Measurements from ENCODE around the gene AGPAT1. TPM values are rescaled to one million over a fixed set of nuclear protein-coding genes. Genes with fewer than 3 reads are reported as not detected.

AGPAT1 gene
- total and polyA plus RNA-seq, 2 of the 13 experiments (the other 11 are each of a cell fraction or from before 2014, with no cell fraction given): 51.3 to 139 TPM

DNA sequence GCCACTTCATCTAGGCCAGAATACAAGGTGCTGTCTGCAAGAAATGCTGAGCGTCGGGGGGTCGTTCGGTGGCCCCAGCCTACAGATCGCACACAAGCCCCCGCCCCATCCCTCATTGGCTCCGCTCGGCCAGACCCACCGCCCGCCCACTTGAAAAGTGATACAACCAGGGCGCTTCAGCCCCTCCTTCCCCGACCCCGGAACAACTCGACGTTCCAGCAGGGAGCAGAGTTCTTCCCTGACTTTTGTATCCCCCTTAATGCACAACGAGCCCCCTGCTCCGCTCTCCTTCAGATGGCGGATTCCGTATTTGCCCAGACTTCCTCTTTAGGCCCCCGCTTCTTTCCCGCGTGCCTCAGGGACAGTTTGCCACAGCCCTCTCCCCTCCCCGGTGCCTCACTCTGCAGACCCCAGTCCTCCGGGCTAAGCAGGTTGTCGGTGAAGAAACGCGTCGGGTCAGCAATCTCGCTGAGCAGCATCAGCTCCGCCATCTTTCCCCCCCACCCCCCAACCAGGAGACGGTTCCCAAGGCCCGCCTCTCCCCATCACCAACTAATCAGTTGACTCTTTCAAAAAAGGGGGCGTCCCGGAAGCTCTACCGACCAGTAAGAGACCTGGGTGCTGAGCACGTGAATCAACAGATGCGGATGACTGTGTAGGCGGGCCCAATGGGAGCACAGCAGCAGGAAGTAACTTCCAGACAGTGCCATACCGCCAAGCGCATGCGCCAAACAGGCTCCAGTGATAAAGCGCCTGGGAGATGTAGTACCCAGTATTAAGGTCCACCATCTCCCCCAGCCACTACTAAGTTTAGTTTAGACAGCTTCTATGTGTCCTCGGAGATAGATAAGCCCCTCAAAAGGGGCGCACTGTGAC lies 47.9 kb downstream of the AGPAT1 start, which contains the start of gene ATF6B:
Gene ATF6B, minus strand, starts transcription at position 530 of the 876 bp plus-strand sequence. Its CDS starts 39 bp downstream, at position 491.
- Histone ChIP-seq H3K4me1 (ENCODE audit: insufficient read depth, low read length) (peaks cover 33% of the 10 kb centered on the region), H3K27ac (ENCODE audit: extremely low read length, insufficient read depth, low read length) (peak within 1 kb of the TSS; percentile 81), H2AFZ (ENCODE audit: low read length) (no peak within 1 kb of the TSS), H3K79me2 (ENCODE audit: insufficient read depth, low read length) (peaks cover 25% of the 10 kb centered on the region), H3K9me3 (ENCODE audit: low read length) (no peaks in the 10 kb centered on the region), H3K27me3 (ENCODE audit: control insufficient read depth in 1 of 2, insufficient read depth in 2 of 2, low read length in 2 of 2) (no peaks in the 10 kb centered on the region; a peak in 2 of 5 replicates), H3K36me3 (replicated peaks in 1 of 2; ENCODE audit: control insufficient read depth in 1 of 2, insufficient read depth in 2 of 2, low read length in 2 of 2) (peaks cover 0 to 22% of the 10 kb centered on the region in 2 experiments; a peak in 3 of 5 replicates), H3K4me2 (ENCODE audit: low read depth, low read length) (peak within 1 kb of the TSS; percentile 93), H3K4me3 (replicated peaks in 1 of 3; ENCODE audit: insufficient read depth in 1 of 3, low read depth in 2 of 3, low read length in 3 of 3) (peak within 1 kb of the TSS; percentile 95 to 100 (median 99)), H3K9ac (ENCODE audit: insufficient read depth, low read depth, low read length) (peak within 1 kb of the TSS; percentile 86), H4K20me1 (ENCODE audit: insufficient read depth, low read length) (no peaks in the 10 kb centered on the region)
- in situ Hi-C loops (cut with HindIII; ENCODE audit: extremely low pct_ligation_motif_present, low pct_unique_long_range_greater_than_20kb): no loop called here
- under 1% methylated on average over 26 of the region's 44 CpGs for WGBS (ENCODE audit: low lambda C conversion rate)
- DNase-seq (ENCODE audit: low spot score): peak; percentile 100
- peak; percentile 93 for ATAC-seq
- TSS peak; percentile 46 for BruUV-seq (replicated peaks)
- FAIRE-seq: peak; percentile 94
- POLR2A ChIA-PET: interaction anchor here (0.5 to 4.4 kb wide), 30 partner anchors 8 to 844 kb away, joined by 3 to 35 read pairs (median 4); partner anchors contain the start of genes AGPAT1, CFB, HSPA1B and LSM2
- CTCF ChIA-PET (ENCODE audit: low intra/inter-chr PET ratio, low total read pairs): interaction anchor here (0.8 kb wide), 1 partner anchor 26 kb away, joined by 4 read pairs; the partner anchor contains the start of gene PPT2
- intact Hi-C loops (cut with micrococcal nuclease; ENCODE audit: unreplicated experiment): loop anchor here (1.0 kb wide), 1 partner anchor 50 kb away; the partner anchor contains the start of gene RNF5
- TF ChIP-seq ELF3 (CRISPR knock-in tag; IDR thresholded peaks at IDR 0.05) (peak; percentile 82), ZNF20 (CRISPR knock-in tag; IDR thresholded peaks at IDR 0.05) (no peak), THAP11 (CRISPR knock-in tag; IDR thresholded peaks at IDR 0.05) (peak; percentile 95), ZNF713 (CRISPR knock-in tag; IDR thresholded peaks at IDR 0.05) (no peak), MED1 (CRISPR knock-in tag; IDR thresholded peaks at IDR 0.05) (no peak), GTF2F1 (IDR thresholded peaks at IDR 0.05; ENCODE audit: low read length) (no peak), ZNF138 (CRISPR knock-in tag; IDR thresholded peaks at IDR 0.05; ENCODE audit: low read depth) (0 out of 2 replicates have a peak, but pooled peaks have one; percentile 55)
- TF ChIP-seq, protein P1, sequence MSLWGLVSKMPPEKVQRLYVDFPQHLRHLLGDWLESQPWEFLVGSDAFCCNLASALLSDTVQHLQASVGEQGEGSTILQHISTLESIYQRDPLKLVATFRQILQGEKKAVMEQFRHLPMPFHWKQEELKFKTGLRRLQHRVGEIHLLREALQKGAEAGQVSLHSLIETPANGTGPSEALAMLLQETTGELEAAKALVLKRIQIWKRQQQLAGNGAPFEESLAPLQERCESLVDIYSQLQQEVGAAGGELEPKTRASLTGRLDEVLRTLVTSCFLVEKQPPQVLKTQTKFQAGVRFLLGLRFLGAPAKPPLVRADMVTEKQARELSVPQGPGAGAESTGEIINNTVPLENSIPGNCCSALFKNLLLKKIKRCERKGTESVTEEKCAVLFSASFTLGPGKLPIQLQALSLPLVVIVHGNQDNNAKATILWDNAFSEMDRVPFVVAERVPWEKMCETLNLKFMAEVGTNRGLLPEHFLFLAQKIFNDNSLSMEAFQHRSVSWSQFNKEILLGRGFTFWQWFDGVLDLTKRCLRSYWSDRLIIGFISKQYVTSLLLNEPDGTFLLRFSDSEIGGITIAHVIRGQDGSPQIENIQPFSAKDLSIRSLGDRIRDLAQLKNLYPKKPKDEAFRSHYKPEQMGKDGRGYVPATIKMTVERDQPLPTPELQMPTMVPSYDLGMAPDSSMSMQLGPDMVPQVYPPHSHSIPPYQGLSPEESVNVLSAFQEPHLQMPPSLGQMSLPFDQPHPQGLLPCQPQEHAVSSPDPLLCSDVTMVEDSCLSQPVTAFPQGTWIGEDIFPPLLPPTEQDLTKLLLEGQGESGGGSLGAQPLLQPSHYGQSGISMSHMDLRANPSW (CRISPR knock-in tag; IDR thresholded peaks at IDR 0.05; ENCODE audit: borderline replicate concordance): no peak
- TF ChIP-seq, protein P2, sequence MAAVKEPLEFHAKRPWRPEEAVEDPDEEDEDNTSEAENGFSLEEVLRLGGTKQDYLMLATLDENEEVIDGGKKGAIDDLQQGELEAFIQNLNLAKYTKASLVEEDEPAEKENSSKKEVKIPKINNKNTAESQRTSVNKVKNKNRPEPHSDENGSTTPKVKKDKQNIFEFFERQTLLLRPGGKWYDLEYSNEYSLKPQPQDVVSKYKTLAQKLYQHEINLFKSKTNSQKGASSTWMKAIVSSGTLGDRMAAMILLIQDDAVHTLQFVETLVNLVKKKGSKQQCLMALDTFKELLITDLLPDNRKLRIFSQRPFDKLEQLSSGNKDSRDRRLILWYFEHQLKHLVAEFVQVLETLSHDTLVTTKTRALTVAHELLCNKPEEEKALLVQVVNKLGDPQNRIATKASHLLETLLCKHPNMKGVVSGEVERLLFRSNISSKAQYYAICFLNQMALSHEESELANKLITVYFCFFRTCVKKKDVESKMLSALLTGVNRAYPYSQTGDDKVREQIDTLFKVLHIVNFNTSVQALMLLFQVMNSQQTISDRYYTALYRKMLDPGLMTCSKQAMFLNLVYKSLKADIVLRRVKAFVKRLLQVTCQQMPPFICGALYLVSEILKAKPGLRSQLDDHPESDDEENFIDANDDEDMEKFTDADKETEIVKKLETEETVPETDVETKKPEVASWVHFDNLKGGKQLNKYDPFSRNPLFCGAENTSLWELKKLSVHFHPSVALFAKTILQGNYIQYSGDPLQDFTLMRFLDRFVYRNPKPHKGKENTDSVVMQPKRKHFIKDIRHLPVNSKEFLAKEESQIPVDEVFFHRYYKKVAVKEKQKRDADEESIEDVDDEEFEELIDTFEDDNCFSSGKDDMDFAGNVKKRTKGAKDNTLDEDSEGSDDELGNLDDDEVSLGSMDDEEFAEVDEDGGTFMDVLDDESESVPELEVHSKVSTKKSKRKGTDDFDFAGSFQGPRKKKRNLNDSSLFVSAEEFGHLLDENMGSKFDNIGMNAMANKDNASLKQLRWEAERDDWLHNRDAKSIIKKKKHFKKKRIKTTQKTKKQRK (IDR thresholded peaks at IDR 0.05; ENCODE audit: low read length): peak; percentile 45; the same call in 1 of the 2 replicates
- TF ChIP-seq, protein P3, sequence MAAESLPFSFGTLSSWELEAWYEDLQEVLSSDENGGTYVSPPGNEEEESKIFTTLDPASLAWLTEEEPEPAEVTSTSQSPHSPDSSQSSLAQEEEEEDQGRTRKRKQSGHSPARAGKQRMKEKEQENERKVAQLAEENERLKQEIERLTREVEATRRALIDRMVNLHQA (CRISPR knock-in tag; IDR thresholded peaks at IDR 0.05): no peak
- TF ChIP-seq, protein P4, sequence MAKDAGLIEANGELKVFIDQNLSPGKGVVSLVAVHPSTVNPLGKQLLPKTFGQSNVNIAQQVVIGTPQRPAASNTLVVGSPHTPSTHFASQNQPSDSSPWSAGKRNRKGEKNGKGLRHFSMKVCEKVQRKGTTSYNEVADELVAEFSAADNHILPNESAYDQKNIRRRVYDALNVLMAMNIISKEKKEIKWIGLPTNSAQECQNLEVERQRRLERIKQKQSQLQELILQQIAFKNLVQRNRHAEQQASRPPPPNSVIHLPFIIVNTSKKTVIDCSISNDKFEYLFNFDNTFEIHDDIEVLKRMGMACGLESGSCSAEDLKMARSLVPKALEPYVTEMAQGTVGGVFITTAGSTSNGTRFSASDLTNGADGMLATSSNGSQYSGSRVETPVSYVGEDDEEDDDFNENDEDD (CRISPR knock-in tag; IDR thresholded peaks at IDR 0.05; ENCODE audit: borderline replicate concordance): 0 out of 2 replicates have a peak, but pooled peaks have one; percentile 32
- TF ChIP-seq, protein P5, sequence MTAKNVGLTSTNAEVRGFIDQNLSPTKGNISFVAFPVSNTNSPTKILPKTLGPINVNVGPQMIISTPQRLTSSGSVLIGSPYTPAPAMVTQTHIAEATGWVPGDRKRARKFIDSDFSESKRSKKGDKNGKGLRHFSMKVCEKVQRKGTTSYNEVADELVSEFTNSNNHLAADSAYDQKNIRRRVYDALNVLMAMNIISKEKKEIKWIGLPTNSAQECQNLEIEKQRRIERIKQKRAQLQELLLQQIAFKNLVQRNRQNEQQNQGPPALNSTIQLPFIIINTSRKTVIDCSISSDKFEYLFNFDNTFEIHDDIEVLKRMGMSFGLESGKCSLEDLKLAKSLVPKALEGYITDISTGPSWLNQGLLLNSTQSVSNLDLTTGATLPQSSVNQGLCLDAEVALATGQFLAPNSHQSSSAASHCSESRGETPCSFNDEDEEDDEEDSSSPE (CRISPR knock-in tag; IDR thresholded peaks at IDR 0.05): 0 out of 2 replicates have a peak, but pooled peaks have one; percentile 20
